ENCODE measurements around the gene NLK.

DNA sequence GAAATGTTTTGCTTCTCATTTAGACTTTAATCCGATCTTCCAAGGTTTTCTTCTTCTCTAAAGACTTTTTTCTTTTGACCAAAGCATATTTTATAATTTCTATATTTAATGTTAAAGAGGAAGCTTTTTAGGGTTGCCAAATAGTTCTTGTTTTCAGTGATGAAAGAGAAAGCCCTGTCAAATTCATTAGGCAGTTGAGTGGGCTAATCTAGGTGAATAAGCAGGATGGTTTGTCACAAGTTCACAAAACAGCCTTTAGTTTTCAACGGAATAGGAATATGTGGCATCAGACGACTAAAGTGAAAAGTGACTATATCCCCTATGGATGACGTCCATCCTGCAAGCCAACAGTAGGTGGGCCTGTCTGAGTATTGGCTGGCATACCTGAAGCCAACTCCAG is 118.8 kb downstream of the NLK start:
- TF ChIP-seq, protein P1, sequence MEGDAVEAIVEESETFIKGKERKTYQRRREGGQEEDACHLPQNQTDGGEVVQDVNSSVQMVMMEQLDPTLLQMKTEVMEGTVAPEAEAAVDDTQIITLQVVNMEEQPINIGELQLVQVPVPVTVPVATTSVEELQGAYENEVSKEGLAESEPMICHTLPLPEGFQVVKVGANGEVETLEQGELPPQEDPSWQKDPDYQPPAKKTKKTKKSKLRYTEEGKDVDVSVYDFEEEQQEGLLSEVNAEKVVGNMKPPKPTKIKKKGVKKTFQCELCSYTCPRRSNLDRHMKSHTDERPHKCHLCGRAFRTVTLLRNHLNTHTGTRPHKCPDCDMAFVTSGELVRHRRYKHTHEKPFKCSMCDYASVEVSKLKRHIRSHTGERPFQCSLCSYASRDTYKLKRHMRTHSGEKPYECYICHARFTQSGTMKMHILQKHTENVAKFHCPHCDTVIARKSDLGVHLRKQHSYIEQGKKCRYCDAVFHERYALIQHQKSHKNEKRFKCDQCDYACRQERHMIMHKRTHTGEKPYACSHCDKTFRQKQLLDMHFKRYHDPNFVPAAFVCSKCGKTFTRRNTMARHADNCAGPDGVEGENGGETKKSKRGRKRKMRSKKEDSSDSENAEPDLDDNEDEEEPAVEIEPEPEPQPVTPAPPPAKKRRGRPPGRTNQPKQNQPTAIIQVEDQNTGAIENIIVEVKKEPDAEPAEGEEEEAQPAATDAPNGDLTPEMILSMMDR (conservative IDR thresholded peaks at IDR 0.05; ENCODE audit: low read depth, low read length) = no peak
- no peak for TF ChIP-seq EZH2 (IDR thresholded peaks at IDR 0.05; ENCODE audit: low read length, unreplicated experiment)
